Hematopoietic multipotent progenitor cell treated with erythropoietin and hydrocortisone succinate and interleukin-3 and kit ligand, for 4 days (in vitro differentiated cells): ENCODE measurements around the gene SLC9A8.

Experiments
- DNase-seq: peaks from one replicate; pipeline ENCODE4 v3.0.0-alpha.2; 2015

The SLC9A8 gene

DNA sequence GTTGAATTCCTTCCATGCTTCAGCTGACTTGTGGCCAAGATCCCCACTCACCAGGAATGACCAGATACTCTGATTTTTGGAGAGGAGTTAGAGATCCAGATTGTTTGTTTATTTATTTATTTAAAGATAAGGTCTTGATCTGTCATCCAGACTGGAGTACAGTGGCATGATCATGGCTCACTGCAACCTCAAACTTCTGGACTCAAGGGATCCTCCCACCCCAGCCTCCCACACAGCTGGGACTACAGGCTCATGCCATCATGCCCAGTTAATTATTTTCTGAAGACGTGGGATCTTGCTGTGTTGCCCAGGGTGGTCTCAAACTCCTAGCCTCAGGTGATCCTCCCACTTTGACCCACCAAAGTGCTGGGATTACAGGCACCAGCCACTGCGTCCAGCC, 106.8 kb downstream of the SLC9A8 start:
- no peak for DNase-seq

DNA sequence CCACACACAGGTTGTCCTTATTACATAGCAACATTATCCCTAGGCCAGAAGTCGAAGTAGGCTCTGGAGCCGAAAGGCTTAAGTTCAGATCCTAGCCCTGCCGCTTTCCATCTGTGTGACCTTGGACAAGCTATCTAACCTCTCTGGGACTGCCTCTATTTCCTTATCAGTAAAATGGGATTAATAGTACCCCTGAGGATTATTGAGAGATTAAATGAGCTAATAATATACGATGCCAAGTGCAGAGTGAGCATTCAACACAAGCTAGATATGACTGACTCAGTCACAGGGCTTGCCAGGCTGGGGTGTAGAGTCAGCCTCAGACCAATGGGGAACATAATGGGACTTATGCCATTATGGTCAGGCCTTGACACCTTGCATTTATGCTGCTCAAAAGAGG, 111.6 kb downstream of the SLC9A8 start:
- no peak for DNase-seq

DNA sequence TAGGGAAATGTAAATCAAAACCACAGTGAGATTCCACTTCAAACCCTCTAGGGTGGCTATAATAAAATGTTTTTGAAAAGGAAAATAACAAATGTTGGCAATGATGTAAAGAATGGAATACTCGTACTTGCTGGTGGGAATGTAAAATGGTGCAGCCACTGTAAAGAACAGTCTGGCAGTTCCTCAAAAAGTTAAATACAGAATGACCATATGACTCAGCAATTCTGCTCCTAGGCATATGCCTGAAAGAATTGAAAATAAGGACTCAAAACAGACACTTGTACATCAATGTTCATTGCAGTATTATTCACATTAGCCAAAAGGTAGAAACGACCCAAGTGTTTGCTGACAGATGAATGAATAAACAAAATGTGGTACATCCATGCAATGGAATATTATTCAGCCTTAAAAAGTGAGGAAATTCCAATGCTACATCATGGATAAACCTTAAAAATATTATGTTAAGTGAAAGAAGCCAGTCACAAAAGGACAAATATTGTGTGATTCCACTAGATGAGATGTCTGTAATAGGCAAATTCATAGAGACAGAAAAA, 113.3 kb downstream of the SLC9A8 start:
- DNase-seq: peak; percentile 55

DNA sequence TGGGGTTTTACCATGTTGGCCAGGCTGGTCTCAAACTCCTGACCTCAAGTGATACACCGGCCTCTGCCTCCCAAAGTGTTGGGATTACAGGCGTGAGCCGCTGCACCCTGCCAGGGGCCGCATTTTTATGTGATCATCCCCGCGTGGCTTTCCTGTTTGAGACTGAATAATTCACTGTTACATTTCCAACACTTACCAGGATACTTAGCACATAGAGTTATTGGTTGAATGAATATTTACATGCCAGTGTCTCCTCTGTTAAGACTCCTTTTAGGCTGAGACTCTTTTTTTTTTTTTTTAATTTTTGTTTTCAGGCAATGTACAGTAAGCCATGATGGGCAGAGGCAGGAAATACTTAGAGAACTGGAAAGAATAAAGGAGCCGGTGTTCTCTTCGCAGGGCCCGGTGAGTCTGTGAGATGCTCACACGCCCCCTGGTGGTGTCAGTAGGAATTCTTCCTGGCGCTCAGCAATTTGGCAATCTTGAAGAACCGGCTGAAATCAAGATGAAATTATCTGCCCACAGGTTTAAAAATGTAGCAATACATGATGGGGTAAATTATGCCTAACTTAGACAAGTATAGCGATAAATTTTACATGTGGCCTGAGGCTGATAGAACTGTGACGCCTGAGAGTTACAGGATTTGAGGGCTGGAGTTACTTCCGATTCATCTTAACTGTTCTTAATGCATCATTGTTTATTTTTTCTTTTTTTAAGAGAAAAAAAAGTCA, 115.9 kb downstream of the SLC9A8 start:
- DNase-seq: peak; percentile 94

DNA sequence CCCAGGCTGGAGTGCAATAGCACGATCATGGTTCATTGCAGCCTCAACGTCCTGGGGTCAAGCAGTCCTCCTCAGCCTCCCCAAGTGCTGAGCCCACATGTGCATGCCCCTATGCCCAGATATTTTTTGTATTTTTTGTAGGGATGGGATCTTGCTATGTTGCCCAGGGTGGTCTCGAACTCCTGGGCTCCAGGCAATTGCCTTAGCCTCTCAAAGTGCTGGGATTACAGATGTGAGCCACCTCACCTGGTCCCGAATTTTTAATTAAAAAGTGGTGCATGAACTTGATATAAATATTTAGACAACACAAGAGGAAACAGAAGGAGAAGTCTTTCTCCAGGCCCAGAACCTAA, 116.5 kb downstream of the SLC9A8 start:
- no peak for DNase-seq

DNA sequence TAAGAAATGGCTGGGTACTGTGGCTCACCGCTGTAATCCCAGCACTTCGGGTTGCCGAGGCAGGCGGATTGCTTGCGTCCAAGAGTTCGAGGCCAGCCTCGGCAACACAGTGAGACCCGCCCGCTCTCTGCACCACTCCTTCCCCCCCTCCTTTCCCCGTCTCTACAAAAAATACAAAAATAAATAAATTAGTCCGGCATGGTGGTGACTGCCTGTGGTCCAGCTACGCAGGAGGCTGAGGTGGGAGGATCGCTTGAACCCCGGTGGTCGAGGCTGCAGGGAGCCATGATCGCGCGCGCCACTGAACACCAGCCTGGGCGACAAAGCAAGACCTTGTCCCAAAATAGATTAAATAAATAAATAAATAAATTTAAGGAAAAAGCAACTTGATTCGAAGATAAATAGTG, 123.1 kb downstream of the SLC9A8 start:
- DNase-seq: peak; percentile 16

DNA sequence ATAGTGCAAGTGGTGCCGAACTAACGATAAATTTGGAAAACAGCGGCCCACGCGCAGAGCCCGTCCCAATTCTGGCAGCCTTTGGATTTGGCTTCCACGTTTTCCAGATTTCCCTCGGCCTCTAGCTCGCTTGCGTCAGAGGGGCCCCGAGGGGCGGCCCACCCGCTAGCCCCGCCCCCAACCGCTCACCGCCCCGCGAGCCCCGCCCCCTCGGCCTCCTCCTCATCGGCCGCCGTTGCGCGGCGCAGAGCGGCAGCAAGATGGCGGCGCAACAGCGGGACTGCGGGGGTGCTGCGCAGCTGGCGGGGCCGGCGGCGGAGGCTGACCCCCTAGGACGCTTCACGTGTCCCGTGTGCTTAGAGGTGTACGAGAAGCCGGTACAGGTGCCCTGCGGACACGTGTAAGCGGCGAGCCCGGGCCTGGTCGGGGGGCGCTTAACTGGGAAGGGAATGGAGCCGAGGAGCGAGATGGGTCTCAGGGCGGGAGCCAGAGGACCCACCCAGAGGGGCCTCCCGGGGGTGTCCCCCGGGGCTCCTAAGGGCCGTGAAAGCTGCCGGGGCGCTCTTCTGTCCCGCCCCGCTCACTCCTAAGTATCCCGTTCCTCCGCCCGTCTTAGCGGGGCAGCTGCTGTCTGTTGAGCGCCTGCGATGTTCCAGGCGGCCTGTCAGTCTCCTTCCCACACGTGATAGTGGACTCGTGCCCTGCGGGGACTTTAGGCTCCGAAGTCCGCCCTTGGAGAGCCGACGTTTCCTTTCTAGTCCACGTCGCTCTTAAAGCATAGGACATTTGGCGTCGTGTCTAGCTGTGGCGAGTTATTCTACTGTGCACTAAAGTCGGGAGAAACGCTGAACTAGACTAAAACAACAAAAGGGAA, 123.8 kb downstream of the SLC9A8 start, which contains the start of gene RNF114:
TSS of gene RNF114 (plus strand) at position 245 of the 874 bp plus-strand sequence. CDS start at position 261, 16 bp downstream.
- DNase-seq: peak; percentile 96

DNA sequence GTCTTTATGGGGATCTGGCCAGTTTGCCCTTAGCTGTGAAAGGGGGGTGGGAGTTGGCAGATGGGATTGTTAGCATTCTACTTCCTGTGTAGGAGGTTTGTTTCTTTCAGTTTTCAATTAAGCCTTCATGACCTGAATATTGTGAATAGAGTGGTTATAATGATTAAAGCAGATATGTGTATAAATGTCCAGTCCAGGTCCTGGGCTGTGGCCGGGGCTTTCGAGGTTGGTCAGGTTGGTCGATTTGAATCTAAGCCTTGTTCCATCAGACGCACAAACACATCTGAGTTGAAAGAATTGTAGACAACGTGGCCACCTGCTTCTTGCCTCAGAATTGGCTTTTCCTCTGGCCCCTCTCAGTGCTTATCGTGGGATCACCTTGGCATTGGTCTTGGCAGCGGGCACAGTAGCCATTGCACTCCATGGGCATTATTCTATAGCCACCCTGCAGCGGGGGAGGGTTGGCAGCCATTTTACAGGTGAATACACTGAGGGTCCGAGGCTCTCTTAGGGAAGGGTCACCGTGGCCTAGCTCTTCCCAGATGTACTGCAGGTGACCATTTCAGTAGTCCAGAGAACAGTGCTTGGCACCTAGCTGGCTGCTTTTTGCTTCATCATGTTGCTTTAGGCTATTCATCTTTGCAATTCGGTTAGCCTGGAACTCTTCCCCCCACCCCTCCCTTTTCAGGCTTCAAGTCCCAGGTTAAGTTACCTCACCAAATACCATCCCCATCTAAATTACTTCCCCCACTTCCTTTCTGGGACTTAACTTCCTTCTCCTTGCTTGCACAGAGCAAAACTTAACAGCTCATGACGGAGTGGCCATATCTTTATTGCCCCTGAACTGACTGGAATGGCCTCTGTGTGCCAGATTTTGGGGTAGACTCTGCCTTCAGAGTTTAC, 124.7 kb downstream of the SLC9A8 start:
- peak; percentile 39 for DNase-seq

DNA sequence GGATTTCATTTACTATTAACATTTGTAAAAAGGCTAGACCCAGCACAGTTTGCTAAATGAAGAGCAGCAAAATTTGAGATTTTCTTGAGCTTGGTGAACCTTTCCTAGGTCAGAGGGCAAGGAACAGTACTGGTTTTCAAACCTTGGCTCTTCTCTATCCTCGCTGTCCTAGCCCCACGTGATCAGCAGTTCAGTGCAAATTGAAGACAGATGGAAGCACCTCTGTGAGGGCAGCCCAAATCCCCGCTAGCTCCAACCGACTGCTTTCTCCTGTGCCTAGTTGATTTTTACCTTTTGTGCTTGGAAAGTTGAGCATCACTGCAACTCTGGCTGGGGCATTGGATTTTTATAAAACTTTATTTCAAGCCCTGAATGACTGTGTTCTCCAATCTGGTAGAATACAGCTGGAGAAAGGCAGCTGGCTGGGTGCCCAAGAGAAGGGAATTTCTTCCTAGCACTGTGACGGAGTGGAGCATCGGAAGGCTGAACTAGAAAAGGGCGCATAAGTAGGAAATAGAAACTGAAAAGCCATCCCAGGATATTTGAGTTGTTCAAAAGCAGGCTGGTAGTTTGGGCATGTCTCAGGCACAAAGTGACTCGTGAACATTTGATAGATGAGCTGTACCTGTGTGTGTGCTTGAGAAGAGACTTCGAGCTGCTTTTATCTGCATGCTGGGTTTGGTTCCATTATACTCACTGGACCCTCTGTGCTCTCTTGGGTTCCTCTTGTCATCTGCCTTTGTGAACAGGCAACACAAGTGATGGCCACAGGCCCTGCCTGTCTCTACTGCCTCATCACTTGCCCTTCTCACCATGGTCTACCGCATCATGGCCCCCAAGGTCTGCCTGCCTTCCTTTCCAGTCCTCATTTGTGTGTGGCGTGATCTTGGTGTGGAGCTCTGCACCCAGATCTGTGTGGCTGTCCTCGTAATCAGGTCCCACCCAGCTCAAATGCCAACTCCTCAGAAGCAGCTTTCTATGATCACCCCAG, 125.8 kb downstream of the SLC9A8 start:
- DNase-seq: no peak

DNA sequence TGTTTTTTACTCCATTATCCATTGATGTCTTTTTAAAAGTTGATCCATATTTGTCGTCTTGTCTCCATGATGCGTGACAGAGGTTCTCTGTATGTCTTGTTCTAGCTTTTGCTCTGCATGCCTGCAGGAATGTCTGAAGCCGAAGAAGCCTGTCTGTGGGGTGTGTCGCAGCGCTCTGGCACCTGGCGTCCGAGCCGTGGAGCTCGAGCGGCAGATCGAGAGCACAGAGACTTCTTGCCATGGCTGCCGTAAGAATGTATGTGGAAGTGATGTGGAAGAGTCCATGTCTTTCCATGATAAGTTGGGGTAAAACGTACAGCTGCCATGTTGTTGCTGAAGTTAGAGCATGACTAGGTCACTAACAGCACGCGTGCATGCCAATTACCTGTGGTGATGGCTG, 128.8 kb downstream of the SLC9A8 start:
- no peak for DNase-seq
